B cell (primary cell): ENCODE measurements around the gene IQCC. TPM values are rescaled to one million over a fixed set of nuclear protein-coding genes. Genes with fewer than 3 reads are reported as not detected.

Experiments used
- ATAC-seq: fragments of 200-7000 bp; cut with Tn5 transposase; one replicate; pipeline ENCODE4 v1.10.0; 2021; ENCODE audit warnings: low read depth, mild to moderate bottlenecking, moderate number of reproducible peaks, moderate library complexity
- CTCF ChIA-PET: fragments of 350-600 bp; sonication (Branson Sonifier 250); formaldehyde crosslinking; loops from one replicate; lab custom pipeline; 2021; ENCODE audit warnings: antibody characterized with exemption, inconsistent platforms; lab: Charles Lee
- POLR2A ChIA-PET: fragments of 350-600 bp; sonication (Branson Sonifier 250); formaldehyde crosslinking; loops from one replicate; lab custom pipeline; 2021; ENCODE audit warnings: antibody characterized with exemption; lab: Charles Lee
- DNase-seq: peaks from one replicate; pipeline ENCODE4 v3.0.0; 2013
- H2AFZ ChIP-seq: 2 replicates; pipeline ENCODE4 v1.6.1; 2012; ENCODE audit warnings: mild to moderate bottlenecking, low read depth, low read length; ENCODE audit not compliant: insufficient read depth, poor library complexity, severe bottlenecking
- H3K27ac ChIP-seq, 2 donors: 1 replicate in 1 of 2; 2 replicates in 1 of 2; pipeline ENCODE4 v1.5.1; 2012 to 2013; ENCODE audit warnings: low read length in 2 of 2, mild to moderate bottlenecking in 2 of 2, moderate library complexity in 1 of 2
- H3K27me3 ChIP-seq, 4 experiments: fragments of 200-600 bp in 1 of 4; sonication (generic) in 1 of 4; replicated peaks in 1 of 4; 1 replicate in 2 of 4; 2 replicates in 2 of 4; pipeline versions ENCODE4 v1.6.1 to v1.7.0; 2013 to 2016; ENCODE audit warnings: low read length in 3 of 4, mild to moderate bottlenecking in 2 of 4, mixed read lengths in 1 of 4, moderate library complexity in 1 of 4; ENCODE audit not compliant: insufficient read depth in 4 of 4, control insufficient read depth in 3 of 4; ENCODE audit errors: control extremely low read depth in 1 of 4
- H3K36me3 ChIP-seq, 2 experiments: replicated peaks in 1 of 2; 1 replicate in 1 of 2; 2 replicates in 1 of 2; pipeline versions ENCODE4 v1.6.1 to v1.7.1; 2013; ENCODE audit warnings: low read length in 1 of 2; ENCODE audit not compliant: insufficient read depth in 2 of 2, control insufficient read depth in 1 of 2; ENCODE audit errors: control extremely low read depth in 1 of 2, extremely low read depth in 1 of 2
- H3K4me1 ChIP-seq, 2 donors: fragments of 200-600 bp in 1 of 2; sonication (generic) in 1 of 2; 1 replicate in 1 of 2; 2 replicates in 1 of 2; pipeline versions ENCODE4 v1.5.1 to v1.6.1; 2013 to 2017; ENCODE audit warnings: low read length in 2 of 2; ENCODE audit not compliant: control insufficient read depth in 2 of 2, insufficient read depth in 2 of 2
- H3K4me2 ChIP-seq: replicated peaks from 2 replicates; pipeline ENCODE3; 2012; ENCODE audit warnings: mild to moderate bottlenecking, low read depth, low read length; ENCODE audit not compliant: poor library complexity, severe bottlenecking
- H3K4me3 ChIP-seq, 5 experiments: fragments of 200-600 bp in 1 of 5; sonication (generic) in 1 of 5; 1 replicate in 3 of 5; 2 replicates in 2 of 5; pipeline versions ENCODE4 v1.5.1 to v1.7.0; 2011 to 2016; ENCODE audit warnings: low read length in 4 of 5, mild to moderate bottlenecking in 4 of 5, low read depth in 2 of 5, control low read depth in 1 of 5, moderate library complexity in 1 of 5; ENCODE audit not compliant: insufficient read depth in 1 of 5; ENCODE audit errors: control extremely low read depth in 1 of 5, extremely low read depth in 1 of 5
- H3K79me2 ChIP-seq: fragments of 200-600 bp; sonication (generic); one replicate; pipeline ENCODE4 v1.6.0; 2016; ENCODE audit warnings: low read length; ENCODE audit not compliant: control insufficient read depth, insufficient read depth
- H3K9ac ChIP-seq: fragments of 200-600 bp; sonication (generic); 2 replicates; pipeline ENCODE4 v1.6.1; 2017; ENCODE audit warnings: mild to moderate bottlenecking, low read length, moderate library complexity
- H3K9me3 ChIP-seq, 3 donors: one replicate each; pipeline versions ENCODE4 v1.6.1 to v1.7.1; 2013; ENCODE audit warnings: low read length in 2 of 3; ENCODE audit not compliant: control insufficient read depth in 2 of 3, insufficient read depth in 1 of 3; ENCODE audit errors: control extremely low read depth in 1 of 3
- H4K20me1 ChIP-seq: 2 replicates; pipeline ENCODE4 v1.6.0; 2012; ENCODE audit warnings: mild to moderate bottlenecking, low read length; ENCODE audit not compliant: insufficient read depth, control insufficient read depth, poor library complexity, severe bottlenecking
- H3K27ac Mint-ChIP-seq: one replicate; pipeline ENCODE4 v1.8.0; 2021; ENCODE audit warnings: mixed read lengths
- H3K27me3 Mint-ChIP-seq: one replicate; pipeline ENCODE4 v1.8.0; 2021; ENCODE audit warnings: mixed read lengths
- H3K4me1 Mint-ChIP-seq: one replicate; pipeline ENCODE4 v1.8.0; 2021; ENCODE audit warnings: mixed read lengths
- H3K4me3 Mint-ChIP-seq: one replicate; pipeline ENCODE4 v1.8.0; 2021; ENCODE audit warnings: mixed read lengths
- H3K9me3 Mint-ChIP-seq: one replicate; pipeline ENCODE4 v1.8.0; 2022; ENCODE audit warnings: mixed read lengths; ENCODE audit not compliant: insufficient read depth
- CTCF ChIP-seq: fragments of 200-600 bp; IDR thresholded peaks from one replicate; pipeline ENCODE4 v1.8.0; 2022; ENCODE audit warnings: antibody characterized with exemption, mild to moderate bottlenecking
- EZH2 ChIP-seq: IDR thresholded peaks from 2 replicates; pipeline ENCODE4 v1.6.1; 2012; ENCODE audit warnings: borderline replicate concordance, low read depth, mild to moderate bottlenecking, moderate library complexity, low read length; ENCODE audit not compliant: insufficient read depth, poor library complexity, severe bottlenecking
- WGBS: methylation state at CpG from one replicate; pipeline ENCODE4 v1.1.5; 2013; ENCODE audit warnings: missing lambda C conversion rate; ENCODE audit not compliant: insufficient coverage; 5-methylcytosine and 5-hydroxymethylcytosine counted together
- intact Hi-C: fragments of 100-400 bp; cut with micrococcal nuclease; formaldehyde crosslinking; loops from one replicate; pipeline ENCODE4 v1.10.0; 2022
- polyA plus RNA-seq: library from polyadenylated mRNA; depleted of rRNA; stranded (reverse); fragments of >200 nt; gene quantifications from 2 replicates; pipeline ENCODE4 v1.2.3, GENCODE V29; 2012
- total RNA-seq, 2 donors: library from RNA; stranded (reverse); fragments of 120-200 nt in 1 of 2; gene quantifications; 1 replicate in 1 of 2; 2 replicates in 1 of 2; pipeline versions ENCODE4 v1.2.3 to v1.2.4, GENCODE V29; 2013 to 2022

The IQCC gene
- total and polyA plus RNA-seq, 2 donors (not counting 1 experiment from before 2014, with no cell fraction given), result 2.0 to 2.1 TPM

- Mint-ChIP-seq H3K27me3 (no peaks in the 10 kb centered on the region), H3K4me3 (peak overlapping the region; percentile 13), H3K4me1 (peaks cover 44% of the 10 kb centered on the region), H3K27ac (peak overlapping the region; percentile 67), H3K9me3 (no peaks in the 10 kb centered on the region)
- Histone ChIP-seq H3K79me2 (peaks cover 95% of the 10 kb centered on the region), H3K9ac (no peak overlapping the region), H3K9me3 (no peaks in the 10 kb centered on the region), H4K20me1 (no peaks in the 10 kb centered on the region), H3K4me2 (peak overlapping the region; percentile 37), H3K4me3 (no peak overlapping the region), H3K27me3 (no peaks in the 10 kb centered on the region), H3K4me1 (peaks cover 44 to 52% of the 10 kb centered on the region in 2 donors), H2AFZ (peak overlapping the region; percentile 27), H3K36me3 (peaks cover 0 to 3% of the 10 kb centered on the region in 2 experiments), H3K27ac (peak overlapping the region in 1 of 2 donors; percentile 42)
- ChIA-PET POLR2A (interaction anchor here (0.9 to 1.2 kb wide), 2 partner anchors 34 to 76 kb away, joined by 3 to 4 read pairs; partner anchors contain the start of gene HDAC1), CTCF (interaction anchor here (1.0 kb wide), 1 partner anchor 9 kb away, joined by 3 read pairs; no protein-coding TSS in a partner anchor)
- 91% methylated on average over 6 of the region's 6 CpGs for WGBS
- DNase-seq (no peak), ATAC-seq (no peak)
- no peak for TF ChIP-seq CTCF
- no peak for TF ChIP-seq EZH2
- intact Hi-C loops, result no loop called here
These were observed 51.7 kb downstream of the IQCC start for GRCh38 chr1:32257227-32257508.

Other genes with a start within 250 kb of the IQCC start
- 99.0 and 101 TPM in 2 replicates for gene KHDRBS1, start 191.8 kb upstream of the IQCC start, total RNA-seq
- 35.7 and 50.3 TPM in 2 replicates for gene KHDRBS1, start 191.8 kb upstream of the IQCC start, polyA plus RNA-seq
- gene TMEM39B, start 132.7 kb upstream of the IQCC start, total RNA-seq, result 28.8 and 30.9 TPM in 2 replicates
- gene TMEM39B, start 132.7 kb upstream of the IQCC start, polyA plus RNA-seq, result 31.0 and 32.3 TPM in 2 replicates
- gene KPNA6, start 97.6 kb upstream of the IQCC start, total RNA-seq, result 49.9 and 54.8 TPM in 2 replicates
- 14.0 and 14.6 TPM in 2 replicates for gene KPNA6, start 97.6 kb upstream of the IQCC start, polyA plus RNA-seq
- gene TXLNA, start 26.0 kb upstream of the IQCC start, total RNA-seq, result 38.3 and 38.4 TPM in 2 replicates
- 16.9 and 23.0 TPM in 2 replicates for gene TXLNA, start 26.0 kb upstream of the IQCC start, polyA plus RNA-seq
- gene CCDC28B, start 5.1 kb upstream of the IQCC start, total RNA-seq, result 7.8 and 10.2 TPM in 2 replicates
- gene CCDC28B, start 5.1 kb upstream of the IQCC start, polyA plus RNA-seq, result 7.1 and 8.0 TPM in 2 replicates
- gene DCDC2B, start 3.4 kb downstream of the IQCC start, total RNA-seq, result not detected in 2 replicates
- not detected in 2 replicates for gene DCDC2B, start 3.4 kb downstream of the IQCC start, polyA plus RNA-seq
- gene TMEM234, start 16.7 kb downstream of the IQCC start, total RNA-seq, result 50.4 and 60.8 TPM in 2 replicates
- gene TMEM234, start 16.7 kb downstream of the IQCC start, polyA plus RNA-seq, result 22.0 and 22.3 TPM in 2 replicates
- 87.0 and 91.0 TPM in 2 replicates for gene EIF3I, start 16.7 kb downstream of the IQCC start, total RNA-seq
- gene EIF3I, start 16.7 kb downstream of the IQCC start, polyA plus RNA-seq, result 130 and 153 TPM in 2 replicates
- gene FAM167B, start 41.6 kb downstream of the IQCC start, total RNA-seq, result 4.1 and 5.4 TPM in 2 replicates
- 1.1 and 1.8 TPM in 2 replicates for gene FAM167B, start 41.6 kb downstream of the IQCC start, polyA plus RNA-seq
- 20.1 and 22.3 TPM in 2 replicates for gene LCK, start 45.6 kb downstream of the IQCC start, total RNA-seq
- gene LCK, start 45.6 kb downstream of the IQCC start, polyA plus RNA-seq, result 23.8 and 35.2 TPM in 2 replicates
- gene HDAC1, start 86.4 kb downstream of the IQCC start, total RNA-seq, result 200 and 205 TPM in 2 replicates
- gene HDAC1, start 86.4 kb downstream of the IQCC start, polyA plus RNA-seq, result 170 and 184 TPM in 2 replicates
- gene MARCKSL1, start 130.6 kb downstream of the IQCC start, total RNA-seq, result 73.2 and 77.6 TPM in 2 replicates
- 106 and 109 TPM in 2 replicates for gene MARCKSL1, start 130.6 kb downstream of the IQCC start, polyA plus RNA-seq
- 33.7 and 33.8 TPM in 2 replicates for gene FAM229A, start 156.8 kb downstream of the IQCC start, total RNA-seq
- 33.3 and 40.9 TPM in 2 replicates for gene FAM229A, start 156.8 kb downstream of the IQCC start, polyA plus RNA-seq
- 10.4 and 11.6 TPM in 2 replicates for gene TSSK3, start 156.9 kb downstream of the IQCC start, total RNA-seq
- 1.5 and 1.8 TPM in 2 replicates for gene TSSK3, start 156.9 kb downstream of the IQCC start, polyA plus RNA-seq
- 117 and 124 TPM in 2 replicates for gene BSDC1, start 188.8 kb downstream of the IQCC start, total RNA-seq
- gene BSDC1, start 188.8 kb downstream of the IQCC start, polyA plus RNA-seq, result 54.5 and 69.0 TPM in 2 replicates